Spleen (tissue), 7 donors: ENCODE data around the gene HOXD11.

Experiments
- POLR2A ChIP-seq, 3 donors: fragments of 450-650 bp; IDR thresholded peaks; one replicate each; pipeline ENCODE4 v1.5.1; 2017; ENCODE audit warnings: antibody characterized with exemption in 3 of 3, mild to moderate bottlenecking in 1 of 3
- TF ChIP-seq, protein P1 (sequence below), 11 experiments: fragments of 200-600 bp in 7 of 11; fragments of 450-650 bp in 4 of 11; sonication (generic) in 4 of 11; IDR thresholded peaks in 8 of 11; conservative IDR thresholded peaks in 3 of 11; 1 replicate in 7 of 11; 2 replicates in 4 of 11; pipeline versions ENCODE4 v1.4.0 to v1.8.0; 2016 to 2021; ENCODE audit warnings: antibody characterized with exemption in 11 of 11, inconsistent platforms in 4 of 11, mild to moderate bottlenecking in 1 of 11
- donor health status: DM: no; HTN: no; CAD: no; lungs with moderate emphysema.
- donor health status: DM: no; HTN: no; CAD: no.
- donor health status: DM: no; HTN: no; CAD: no.

DNA sequence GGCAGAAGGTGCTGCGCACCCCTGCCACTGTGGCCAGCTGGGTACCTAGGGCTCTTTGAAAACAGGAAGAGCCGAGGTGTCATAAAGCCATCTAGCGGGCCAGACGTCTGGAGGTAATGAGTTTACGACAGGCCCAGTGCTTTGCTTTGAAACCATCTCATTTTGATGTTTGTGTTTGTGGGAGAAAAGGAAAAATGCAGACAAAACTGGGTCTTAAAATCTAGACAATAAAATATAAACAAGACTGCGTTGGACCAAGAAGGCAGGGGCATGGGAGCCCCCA lies 18.6 kb downstream of the HOXD11 start:
- TF ChIP-seq, protein P1, sequence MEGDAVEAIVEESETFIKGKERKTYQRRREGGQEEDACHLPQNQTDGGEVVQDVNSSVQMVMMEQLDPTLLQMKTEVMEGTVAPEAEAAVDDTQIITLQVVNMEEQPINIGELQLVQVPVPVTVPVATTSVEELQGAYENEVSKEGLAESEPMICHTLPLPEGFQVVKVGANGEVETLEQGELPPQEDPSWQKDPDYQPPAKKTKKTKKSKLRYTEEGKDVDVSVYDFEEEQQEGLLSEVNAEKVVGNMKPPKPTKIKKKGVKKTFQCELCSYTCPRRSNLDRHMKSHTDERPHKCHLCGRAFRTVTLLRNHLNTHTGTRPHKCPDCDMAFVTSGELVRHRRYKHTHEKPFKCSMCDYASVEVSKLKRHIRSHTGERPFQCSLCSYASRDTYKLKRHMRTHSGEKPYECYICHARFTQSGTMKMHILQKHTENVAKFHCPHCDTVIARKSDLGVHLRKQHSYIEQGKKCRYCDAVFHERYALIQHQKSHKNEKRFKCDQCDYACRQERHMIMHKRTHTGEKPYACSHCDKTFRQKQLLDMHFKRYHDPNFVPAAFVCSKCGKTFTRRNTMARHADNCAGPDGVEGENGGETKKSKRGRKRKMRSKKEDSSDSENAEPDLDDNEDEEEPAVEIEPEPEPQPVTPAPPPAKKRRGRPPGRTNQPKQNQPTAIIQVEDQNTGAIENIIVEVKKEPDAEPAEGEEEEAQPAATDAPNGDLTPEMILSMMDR (IDR thresholded peaks at IDR 0.05 in 8 of 11, conservative IDR thresholded peaks at IDR 0.05 in 3 of 11) = no peak
- TF ChIP-seq POLR2A (IDR thresholded peaks at IDR 0.05) = no peak
